G401.6 (cell line): ENCODE measurements around the gene ANTXRL.
"Not testable (repeated sequence)": the region's sequence is repeated elsewhere in the genome, so short reads cannot be mapped to it uniquely, and the experiment has no call there.

Experiments used
- FAIRE-seq: peaks from 2 replicates; lab custom pipeline; 2012; peaks lifted over from hg19 to GRCh38; lab: Jason Lieb, UNC

ANTXRL gene

DNA sequence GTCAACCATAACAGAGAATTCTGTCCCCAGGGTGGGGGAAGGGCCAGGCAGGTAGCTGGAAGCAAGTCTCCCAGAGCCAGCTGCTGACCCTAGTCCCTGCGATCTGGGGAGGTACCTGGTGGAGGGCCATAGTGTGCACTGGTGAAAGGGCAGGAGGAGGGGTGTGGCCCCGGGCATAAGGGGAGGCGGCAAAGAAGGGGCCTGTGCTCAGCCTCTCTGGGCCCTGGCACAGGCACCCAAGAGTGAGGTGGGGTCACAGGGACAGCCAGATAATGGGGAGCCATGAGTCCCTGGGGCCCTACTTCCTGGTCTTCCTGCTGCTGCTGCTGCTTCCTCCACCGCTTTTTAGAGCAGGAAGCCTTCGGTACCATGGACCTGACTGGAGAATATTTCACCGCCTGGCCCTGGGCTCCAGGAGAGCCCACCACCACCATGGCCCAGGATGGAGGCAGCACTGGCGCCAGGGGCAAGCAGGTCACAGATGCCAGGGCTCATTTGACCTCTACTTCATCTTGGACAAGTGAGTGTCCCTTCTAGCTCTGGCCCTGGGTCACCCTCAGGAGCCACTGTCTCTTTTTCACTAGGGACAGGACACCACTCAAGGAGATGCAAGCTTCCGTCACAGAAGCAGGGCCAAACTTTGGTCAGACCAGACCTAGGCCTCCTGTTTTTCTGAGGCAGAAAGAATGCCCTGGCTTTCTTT lies at the start of gene ANTXRL:
Gene ANTXRL, plus strand, starts transcription at position 7 of the 703 bp plus-strand sequence. Its CDS starts 266 bp downstream, at position 273.
- FAIRE-seq = no peak

DNA sequence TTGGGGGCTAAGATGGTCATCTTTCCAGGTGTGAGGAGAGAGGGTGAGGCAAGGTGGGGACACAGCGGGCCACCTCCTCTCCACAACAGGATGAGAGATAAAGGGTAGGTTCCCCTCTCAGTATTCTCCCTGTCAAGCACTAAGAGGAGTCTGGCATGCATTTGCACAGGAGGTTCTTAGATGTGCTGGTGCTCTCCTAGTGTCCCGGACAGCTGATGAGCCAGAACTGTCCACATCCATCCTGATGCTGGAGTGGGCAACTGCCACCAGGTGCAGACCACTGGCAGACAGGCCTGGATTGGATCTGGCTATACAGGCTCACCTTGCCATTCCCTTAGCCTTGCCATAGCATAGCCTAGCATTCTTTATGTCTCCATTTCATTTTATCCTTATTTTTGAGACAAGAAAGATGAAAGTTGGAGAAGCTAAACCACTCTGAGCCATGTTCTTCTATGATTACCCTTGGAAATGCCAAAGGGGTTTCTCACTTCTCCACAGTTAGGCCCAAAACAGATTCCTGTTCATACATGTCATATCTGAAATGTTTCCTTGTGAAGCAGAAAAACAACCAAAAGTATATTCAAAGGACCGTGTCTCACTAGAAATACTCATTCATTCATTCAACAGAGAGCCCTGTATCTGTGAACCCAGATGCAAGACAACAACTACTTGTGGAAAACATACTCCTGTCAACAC lies 48.8 kb upstream of the ANTXRL start:
- FAIRE-seq = no peak

DNA sequence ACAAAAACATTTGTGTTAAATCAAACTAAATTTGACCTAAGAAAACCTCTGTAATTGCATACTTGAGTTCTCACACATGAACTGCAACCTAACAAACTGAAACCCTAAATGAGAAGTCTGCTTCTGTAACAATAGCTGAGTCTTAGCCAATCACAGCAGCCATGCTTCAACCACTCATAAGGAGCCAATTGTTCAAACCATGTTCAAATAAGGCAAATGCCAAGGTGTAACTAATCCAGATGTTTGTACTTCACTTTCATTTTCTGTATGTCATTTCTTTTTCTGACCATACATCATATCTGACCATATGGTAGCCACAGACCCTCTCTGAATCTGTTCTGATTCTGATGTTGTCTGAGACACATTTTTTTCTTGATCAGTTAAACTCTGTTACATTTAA lies 47.5 kb upstream of the ANTXRL start:
- no peak for FAIRE-seq

DNA sequence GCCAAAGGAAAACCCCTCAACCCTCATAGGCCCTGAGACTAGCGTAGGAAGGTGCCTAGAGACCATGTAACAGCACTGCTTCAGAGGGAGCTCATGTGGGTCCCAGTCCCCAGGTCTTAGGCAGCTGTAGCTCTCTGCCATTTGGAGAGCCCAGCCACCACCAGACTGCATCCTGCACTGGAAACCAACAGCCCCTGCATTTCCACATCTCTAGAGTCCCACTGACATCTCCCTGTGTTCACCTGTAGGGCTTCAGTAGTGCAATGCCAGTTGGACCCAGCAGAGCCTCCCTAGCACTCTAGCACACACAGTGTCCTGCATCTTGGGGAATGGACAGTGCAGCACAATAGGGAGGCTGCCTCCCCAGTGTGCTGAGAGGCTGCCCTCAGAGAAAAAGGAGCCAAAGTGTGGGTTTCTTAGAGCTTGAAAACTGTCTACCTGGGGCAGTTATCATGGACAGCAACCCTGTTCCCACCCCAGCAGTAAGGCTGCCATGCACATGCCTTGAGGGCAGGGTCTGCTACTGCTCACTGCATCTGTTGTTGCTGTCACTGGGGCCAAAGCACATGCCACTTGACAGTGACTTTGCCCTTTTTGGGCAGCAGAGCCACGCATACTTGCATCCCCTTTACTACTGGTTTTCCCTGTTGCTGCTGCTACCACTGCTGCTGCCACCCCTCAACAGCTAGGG lies 46.7 kb upstream of the ANTXRL start:
- FAIRE-seq = no peak

DNA sequence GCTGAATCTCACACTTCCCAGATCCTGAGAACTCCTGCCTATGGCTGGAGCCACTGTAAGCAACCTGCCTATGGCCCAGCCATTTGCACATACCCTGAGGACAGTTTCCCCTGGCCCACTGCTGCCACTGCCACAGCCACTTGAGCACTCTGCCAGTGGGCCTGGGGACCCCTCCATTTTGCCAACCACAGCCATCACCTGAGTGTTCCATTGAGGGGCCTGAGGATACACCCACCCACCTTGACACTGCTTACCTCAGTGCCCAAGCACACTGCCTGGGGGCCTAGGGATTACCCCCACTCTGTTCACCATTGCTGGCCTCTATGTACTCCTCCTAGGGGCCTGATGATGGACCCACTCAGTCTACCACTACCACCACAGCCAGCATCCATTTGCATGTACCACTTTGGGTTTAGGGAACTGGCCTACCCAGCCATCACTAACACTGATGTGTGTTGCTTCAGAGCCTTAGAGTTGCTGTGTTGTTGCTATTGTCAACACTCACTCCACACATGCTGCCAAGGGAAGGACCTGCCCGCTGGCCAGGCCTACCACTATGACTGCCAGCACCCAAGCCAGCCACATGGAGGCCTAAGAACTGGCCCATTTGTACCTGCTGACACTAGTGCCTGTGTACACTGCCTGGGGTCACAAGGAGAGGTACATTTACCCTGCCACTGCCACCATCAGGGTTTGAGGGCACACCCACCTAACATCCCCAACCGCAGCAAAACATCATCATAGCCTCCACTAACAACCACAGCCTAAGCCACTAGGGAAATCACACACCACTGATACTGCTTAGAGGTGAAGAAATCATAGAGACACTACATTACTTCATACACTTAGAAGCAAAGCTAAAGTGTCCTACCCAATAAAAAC lies 45.9 kb upstream of the ANTXRL start:
- no peak for FAIRE-seq

DNA sequence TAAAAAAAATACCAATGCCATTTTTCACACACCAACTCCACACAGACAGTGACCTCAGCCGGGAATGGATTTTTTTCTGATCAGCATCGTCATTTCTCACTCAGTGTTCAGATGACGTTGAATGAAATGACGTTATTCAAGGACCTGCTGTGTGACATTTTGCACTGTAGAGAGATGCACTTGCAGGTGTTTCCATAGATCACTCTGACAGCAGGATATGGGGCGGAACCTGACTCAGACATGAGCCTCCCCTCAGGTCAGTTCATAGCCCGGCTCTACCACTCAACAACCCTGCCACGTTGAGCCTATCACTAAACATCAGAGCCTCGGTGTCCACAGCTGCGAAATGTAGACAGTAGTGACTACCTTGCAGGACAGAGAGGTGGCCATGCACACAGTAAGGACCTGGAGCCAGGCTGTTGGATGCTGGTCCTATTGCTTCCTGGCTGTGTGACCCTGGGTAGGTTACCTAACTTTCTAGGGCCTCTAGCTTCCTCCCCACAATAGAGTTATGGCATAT lies 41.4 kb upstream of the ANTXRL start:
- no peak for FAIRE-seq

DNA sequence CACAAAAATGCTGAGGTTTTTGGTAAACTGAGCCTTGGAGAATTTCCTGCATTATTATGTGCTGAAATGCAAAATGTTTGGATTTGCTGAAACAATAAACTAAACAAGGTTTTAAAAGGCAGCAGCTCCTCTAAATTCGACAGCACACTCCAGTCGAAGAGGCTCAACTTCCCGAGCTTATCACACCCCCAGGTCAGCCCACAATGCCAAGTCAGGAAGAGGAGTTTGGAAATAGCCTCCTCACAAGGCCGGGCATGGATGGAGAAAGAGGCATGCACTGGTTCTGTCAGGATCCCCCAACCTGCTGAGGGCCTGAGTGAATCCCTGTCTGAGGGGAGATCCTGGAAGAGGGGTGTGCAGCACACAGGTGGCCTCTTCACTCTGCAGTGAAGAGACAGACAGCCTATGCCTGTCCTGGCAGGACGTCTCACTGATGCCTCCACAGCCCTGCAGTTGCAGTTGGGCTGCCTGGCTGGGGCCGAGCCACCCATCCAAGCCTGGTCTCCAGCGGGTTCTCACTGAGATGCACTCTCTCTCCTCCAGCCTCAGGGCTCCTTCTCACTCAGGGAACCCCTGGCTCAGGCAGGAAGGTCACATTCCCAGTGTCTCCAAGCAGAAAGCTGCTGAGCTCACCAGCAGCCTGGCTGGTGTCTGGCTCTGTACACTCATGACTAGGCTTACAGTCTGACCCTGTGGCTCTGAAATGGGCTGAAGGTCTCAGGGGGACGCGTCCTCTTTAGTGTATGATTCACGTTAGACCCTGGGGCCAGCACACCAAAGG lies 40.2 kb upstream of the ANTXRL start:
- not testable (repeated sequence) for FAIRE-seq

DNA sequence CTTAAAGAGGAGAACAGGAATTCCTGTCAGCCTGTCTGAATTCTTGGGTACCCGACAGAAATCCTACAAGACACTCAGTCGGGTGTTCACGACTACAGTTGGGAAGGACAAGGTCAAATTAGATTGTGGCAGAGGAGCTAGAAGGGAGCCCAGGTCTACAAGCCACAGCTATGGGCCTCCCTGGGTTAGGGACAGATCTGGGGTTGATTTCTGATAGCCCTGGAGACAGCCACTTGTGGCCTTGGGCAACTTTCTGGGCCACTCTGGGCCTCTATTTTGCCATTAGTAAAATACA lies 39.7 kb upstream of the ANTXRL start:
- FAIRE-seq = no peak

DNA sequence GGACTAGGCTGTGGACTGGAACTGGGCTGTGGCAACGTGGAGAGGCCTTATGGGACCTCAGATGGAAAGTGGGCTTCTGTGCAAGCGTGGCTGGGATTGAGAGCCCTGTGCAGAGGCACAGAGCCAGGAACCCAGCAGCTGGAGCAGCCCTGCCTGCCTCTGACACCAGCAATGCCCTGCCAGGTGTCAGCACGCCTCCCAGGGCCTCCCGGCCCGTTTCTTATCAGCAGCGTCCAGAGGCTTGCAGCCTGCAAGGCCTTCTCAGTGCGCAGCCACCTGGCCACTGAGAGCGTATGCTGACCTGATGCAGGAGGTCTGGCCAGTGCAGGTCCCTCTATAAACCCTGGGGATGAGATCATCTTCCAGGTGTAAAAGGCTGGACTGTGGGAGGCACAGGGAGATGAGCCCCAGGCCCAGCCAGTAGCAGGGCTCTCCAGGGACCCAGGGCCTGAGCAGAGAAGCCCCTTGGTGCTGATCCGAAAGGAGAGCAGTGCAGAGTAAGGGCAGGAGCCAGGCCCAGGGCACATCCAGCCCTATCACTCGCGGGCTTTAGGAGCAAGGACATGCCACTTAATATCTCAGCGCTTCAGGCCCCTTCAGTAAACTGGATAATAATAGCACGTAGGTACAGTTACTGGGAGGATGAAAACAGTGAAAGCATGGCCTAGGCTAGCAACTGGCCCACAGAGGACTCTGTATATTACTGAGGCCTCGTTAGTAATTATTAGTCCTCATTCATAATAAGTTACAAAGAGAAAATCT lies 38.8 kb upstream of the ANTXRL start:
- no peak for FAIRE-seq

DNA sequence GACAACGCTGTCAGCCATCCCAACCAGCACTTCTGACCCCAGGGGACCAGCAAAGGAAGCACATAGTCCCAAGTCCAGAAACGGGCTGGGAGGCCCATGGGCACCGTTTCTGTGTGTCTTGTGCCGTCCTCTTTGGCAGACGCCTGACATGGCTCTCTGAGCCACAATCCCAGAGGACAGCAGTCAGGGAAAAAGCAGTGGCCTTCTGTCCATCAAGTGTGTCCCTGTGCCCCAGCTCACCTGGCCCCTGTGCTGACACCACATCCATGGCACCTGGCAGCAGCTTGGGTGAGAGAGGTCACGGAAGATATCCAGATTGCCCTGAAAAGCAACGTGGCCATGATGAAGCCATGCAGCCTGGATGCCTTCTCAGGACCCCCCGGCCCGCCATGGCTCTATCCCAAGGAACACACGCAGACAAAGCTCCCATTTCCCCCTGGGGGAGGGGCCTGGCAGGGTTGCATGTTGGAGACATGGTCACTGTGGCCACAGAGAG lies 38.1 kb upstream of the ANTXRL start:
- FAIRE-seq = no peak

DNA sequence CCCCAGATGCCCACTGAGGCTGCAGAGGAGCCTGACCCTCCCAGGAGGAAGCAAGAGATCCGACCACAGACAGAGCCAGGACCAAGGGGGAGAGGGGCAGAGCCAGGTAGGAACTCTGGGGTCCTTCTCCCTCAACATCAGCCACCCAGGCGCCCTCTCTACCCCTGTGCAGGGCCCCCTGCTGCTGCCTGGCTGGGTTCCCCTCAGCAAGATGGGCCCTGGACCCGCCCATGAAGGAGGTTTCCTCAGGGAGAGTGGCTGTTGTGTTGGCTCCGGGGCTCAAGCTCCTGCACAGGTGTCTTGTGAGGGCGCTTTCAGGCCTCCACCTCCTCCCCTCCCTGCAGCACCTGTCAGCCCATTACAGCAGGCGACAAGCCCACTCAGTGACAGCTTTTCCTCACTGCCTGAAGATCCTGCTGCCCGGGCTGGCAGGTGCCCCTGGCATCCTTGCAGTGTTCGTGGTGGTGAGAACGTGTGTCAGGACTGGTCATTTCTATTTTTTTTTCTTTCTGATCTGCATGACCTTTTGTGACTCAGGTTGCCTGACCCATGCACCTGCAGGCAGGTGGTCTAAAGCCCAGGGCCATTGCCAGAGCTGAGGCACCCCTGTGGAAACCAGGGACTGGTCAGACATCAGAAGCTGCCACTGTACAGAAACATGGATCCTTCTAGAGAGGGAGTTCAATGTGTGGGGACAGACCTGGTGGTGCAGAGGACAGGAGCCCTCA lies 37.0 kb upstream of the ANTXRL start:
- not testable (repeated sequence) for FAIRE-seq

DNA sequence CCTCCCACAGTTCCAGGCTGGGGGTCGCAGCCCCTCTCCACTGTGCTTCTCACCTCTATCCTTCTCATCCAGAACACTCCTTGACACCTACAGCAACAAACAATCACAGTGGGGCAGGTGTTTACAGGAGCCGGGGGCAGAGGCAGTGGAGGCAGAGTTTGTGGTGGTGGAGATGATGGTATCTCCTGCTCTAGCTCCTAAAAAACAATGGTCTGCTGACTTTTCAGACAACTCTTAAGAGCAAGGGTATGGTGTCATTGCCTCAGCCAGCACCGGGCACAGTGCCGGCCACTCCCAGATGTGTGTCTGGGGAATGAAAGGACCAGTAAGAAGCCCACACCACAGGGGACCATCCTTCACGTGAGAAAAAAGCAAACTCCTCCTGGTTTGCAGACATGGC lies 36.3 kb upstream of the ANTXRL start:
- no peak for FAIRE-seq

DNA sequence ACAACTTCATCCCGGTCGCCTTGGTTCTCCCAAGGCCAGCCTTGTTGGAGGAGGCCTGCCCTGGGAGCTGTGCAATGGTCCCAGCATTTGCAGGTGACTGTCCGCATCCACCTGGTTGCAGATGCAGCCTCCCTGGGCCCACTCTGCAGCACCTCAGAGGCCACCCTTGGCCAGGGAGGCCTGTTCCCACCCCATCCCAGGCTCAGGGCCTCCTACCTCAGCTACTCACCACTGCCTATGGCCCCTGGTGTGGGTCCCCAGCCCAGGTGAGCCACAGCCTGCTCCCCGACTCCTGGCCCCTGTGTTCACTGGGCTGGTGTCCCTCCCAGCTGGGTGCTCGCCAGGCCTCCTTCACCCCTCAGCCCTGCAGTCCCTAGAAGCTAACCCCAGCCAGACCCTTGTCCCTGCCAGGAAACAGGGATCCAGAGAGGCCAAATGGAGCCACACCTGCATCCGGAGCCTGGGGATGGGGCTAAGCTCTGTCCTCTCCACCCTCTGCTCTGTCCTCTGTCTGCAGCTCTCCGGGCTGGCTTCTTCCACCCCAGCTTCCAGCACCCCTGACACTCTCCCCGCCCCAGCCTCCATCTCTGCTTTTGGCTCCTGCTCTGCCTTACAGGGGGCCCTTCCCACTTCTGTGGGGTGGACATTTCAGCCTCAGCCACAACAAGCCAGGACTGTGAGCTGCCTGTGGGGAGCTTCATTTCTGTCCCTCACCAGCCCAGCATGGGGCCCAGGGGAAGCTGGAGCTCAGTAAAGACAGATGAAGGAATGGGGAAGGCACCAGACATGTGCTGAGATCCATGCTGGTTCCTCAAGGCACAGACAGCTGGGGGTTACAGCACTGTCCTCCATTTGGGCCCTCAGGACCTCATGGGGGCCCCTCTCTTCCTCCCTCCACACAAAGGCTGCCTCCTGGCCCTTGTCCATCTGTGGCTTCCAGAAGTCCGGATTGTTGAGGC lies 35.6 kb upstream of the ANTXRL start:
- FAIRE-seq = no peak

DNA sequence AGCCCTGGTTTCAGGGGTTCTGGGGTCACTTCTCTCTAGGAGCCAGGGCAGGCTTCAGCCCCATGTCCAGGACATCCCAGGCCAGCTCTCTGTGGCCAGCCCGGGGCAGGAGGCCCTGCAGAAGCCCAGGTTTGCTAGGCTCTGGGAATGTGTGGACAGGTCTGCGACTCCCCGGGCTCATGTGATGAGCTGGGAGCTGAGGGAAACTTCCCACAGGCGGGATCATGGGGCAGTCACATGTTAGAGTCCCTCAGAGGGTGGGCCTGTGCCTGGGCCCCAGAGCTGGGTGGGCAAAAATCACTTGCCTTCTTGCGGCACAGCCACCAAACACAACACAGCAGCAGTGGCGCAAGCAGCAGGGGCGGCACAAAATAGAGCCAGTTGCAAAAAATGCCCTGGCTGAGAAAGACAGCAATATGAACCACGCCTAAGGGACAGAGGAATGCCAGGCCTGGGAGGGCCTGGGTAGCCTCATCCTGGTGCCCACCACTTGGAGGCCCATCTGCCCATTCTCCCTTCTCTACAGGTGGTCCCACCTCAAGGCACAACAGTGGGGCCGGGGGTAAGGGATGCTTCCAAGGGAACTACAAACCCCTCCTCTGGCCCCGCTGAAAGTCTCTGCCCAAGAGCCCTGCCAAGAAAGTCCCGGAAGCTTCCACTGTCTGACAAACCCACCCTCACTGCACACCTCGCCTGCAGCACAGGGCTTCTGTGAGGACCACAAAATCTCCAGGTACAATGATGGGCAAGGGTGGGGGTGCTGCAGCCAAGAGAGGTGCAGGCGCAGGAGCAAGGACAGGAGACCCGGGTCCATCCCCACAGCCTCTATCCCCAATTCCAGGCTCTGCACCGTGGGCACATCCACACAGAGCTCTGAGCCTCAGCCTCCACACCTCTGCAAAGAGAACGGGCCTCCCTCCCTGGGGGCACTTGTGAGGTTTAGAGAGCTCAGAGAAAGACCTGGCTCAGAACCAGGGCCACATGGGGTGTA lies 34.6 kb upstream of the ANTXRL start:
- no peak for FAIRE-seq

DNA sequence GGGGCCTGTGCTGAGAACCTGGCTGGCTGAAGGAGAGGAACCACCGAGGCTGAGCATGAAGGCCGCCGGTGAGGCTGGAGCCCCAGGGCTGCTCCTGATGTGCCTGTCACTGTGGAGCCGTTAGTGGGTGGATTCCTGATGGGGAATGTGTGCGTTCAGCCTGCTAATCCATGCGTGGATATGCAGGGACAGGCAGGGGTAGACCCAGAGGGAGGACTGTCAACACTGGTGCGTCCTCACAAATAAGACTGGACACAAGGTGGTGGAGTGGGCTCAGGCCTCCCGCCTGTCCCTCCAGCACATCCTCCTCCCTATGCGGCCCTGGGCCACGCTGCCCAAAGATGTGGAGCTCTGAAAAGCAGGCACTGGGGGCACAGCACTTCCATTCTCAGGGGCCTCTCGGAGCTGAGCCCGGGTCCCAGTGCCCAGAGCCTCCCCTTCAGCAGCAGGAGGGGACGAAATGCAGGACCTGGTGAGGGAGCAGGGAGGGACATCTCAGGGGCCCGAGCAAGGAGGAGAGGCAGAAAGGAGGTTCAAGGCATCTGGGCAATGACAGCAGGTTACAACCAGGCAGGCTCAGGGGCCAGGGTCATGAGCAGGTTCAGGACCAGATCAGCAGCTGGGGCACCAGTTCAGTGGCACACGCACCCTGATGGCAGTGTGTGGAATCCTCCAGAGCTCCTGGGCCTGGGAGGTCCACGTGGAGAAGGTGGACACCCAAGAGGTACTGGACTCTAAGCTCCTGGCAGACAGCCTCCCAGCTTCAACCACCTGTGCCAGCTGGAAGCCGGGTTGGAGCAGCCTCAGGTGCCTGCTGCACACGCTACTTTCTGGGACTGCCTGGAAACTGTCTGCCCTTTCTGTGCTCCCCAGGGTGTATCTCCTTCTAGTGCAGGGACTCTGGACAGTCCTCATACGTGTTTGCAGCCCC lies 33.5 kb upstream of the ANTXRL start:
- FAIRE-seq = no peak

DNA sequence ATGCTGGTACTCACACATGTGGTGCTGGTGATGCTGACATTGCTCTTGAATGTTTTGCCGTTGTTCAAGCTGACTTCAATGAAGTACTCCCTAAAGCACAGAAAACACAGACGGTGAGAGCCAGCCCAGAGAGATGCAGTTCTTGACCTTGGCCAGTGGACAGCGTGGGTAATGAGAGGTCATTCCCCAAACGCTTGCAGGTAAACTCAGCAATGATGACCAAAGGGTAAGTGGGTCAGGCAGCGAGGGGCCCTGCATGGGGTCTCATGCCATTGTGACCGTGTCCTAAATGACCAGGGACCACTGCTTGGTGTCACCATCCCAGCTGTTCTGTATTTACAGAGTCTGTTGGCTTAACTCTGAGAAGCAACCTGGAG lies 32.8 kb upstream of the ANTXRL start:
- no peak for FAIRE-seq
